Keratinocyte (primary cell): ENCODE measurements around the gene SUSD4. TPM values are rescaled to one million over a fixed set of nuclear protein-coding genes. Genes with fewer than 3 reads are reported as not detected.

ENCODE experiments used
- DNase-seq: peaks from one replicate; pipeline ENCODE4 v3.0.0-alpha.2; 2011; ENCODE audit warnings: low read depth, missing footprints, low spot score
- FAIRE-seq: peaks from 2 replicates; lab custom pipeline; 2011; peaks lifted over from hg19 to GRCh38; lab: Jason Lieb, UNC
- H2AFZ ChIP-seq: 2 replicates; pipeline ENCODE4 v1.6.0; 2012; ENCODE audit warnings: low read length, control low read depth, inconsistent platforms; ENCODE audit not compliant: control insufficient read depth
- H3K27ac ChIP-seq: 2 replicates; pipeline ENCODE4 v1.5.1; 2011; ENCODE audit warnings: low read length; ENCODE audit not compliant: control insufficient read depth, insufficient read depth
- H3K27me3 ChIP-seq: 3 replicates; pipeline ENCODE4 v1.6.0; 2011; ENCODE audit warnings: low read length; ENCODE audit not compliant: control insufficient read depth, insufficient read depth; ENCODE audit errors: extremely low read depth
- H3K36me3 ChIP-seq, 2 experiments: 2 replicates in 1 of 2; 3 replicates in 1 of 2; pipeline ENCODE4 v1.5.1; 2011; ENCODE audit warnings: low read length in 2 of 2, mild to moderate bottlenecking in 1 of 2; ENCODE audit not compliant: control insufficient read depth in 2 of 2, insufficient read depth in 2 of 2; ENCODE audit errors: extremely low read depth in 1 of 2
- H3K4me1 ChIP-seq: 3 replicates; pipeline ENCODE4 v1.5.1; 2011; ENCODE audit warnings: low read length; ENCODE audit not compliant: control insufficient read depth, insufficient read depth; ENCODE audit errors: extremely low read depth
- H3K4me2 ChIP-seq: 3 replicates; pipeline ENCODE4 v1.6.0; 2011; ENCODE audit warnings: low read depth, low read length; ENCODE audit not compliant: control insufficient read depth, insufficient read depth; ENCODE audit errors: extremely low read depth
- H3K4me3 ChIP-seq, 3 experiments: fragments of 200-600 bp in 1 of 3; sonication (generic) in 1 of 3; 2 replicates in 2 of 3; 3 replicates in 1 of 3; pipeline ENCODE4 v1.5.1; 2011 to 2016; ENCODE audit warnings: low read length in 3 of 3, mild to moderate bottlenecking in 3 of 3, control low read depth in 2 of 3, inconsistent platforms in 1 of 3, low read depth in 1 of 3, mixed read lengths in 1 of 3, mixed run types in 1 of 3, moderate library complexity in 1 of 3; ENCODE audit not compliant: control insufficient read depth in 2 of 3, insufficient read depth in 2 of 3; ENCODE audit errors: extremely low read depth in 1 of 3
- H3K79me2 ChIP-seq: 2 replicates; pipeline ENCODE4 v1.6.0; 2012; ENCODE audit warnings: low read length; ENCODE audit not compliant: control insufficient read depth, insufficient read depth
- H3K9ac ChIP-seq: 3 replicates; pipeline ENCODE4 v1.6.0; 2011; ENCODE audit warnings: low read length; ENCODE audit not compliant: control insufficient read depth, insufficient read depth; ENCODE audit errors: extremely low read depth
- H3K9me1 ChIP-seq: 3 replicates; pipeline ENCODE4 v1.6.0; 2011; ENCODE audit warnings: low read length; ENCODE audit not compliant: control insufficient read depth, insufficient read depth; ENCODE audit errors: extremely low read depth
- H3K9me3 ChIP-seq: 2 replicates; pipeline ENCODE4 v1.5.1; 2012; ENCODE audit warnings: low read depth, low read length; ENCODE audit not compliant: control insufficient read depth
- H4K20me1 ChIP-seq: 3 replicates; pipeline ENCODE4 v1.6.0; 2011; ENCODE audit warnings: low read length; ENCODE audit not compliant: control insufficient read depth, insufficient read depth; ENCODE audit errors: extremely low read depth
- EZH2 ChIP-seq: IDR thresholded peaks from one replicate; pipeline ENCODE4 v1.6.1; 2012; ENCODE audit warnings: inconsistent platforms, mild to moderate bottlenecking, low read length, moderate library complexity
- dilution Hi-C: fragments of 300-500 bp; cut with MboI; formaldehyde crosslinking; loops from one replicate; pipeline ENCODE4 v1.7.0; 2020; ENCODE audit warnings: low sequenced_read_pairs; ENCODE audit not compliant: extremely low pct_ligation_motif_present
- polyA plus RNA-seq, 5 experiments: library from polyadenylated mRNA; depleted of rRNA in 3 of 5; stranded (reverse) in 3 of 5; stranded (forward) in 1 of 5; unstranded in 1 of 5; fragments of >200 nt; gene quantifications; 1 replicate in 1 of 5; 2 replicates in 3 of 5; 3 replicates in 1 of 5; pipeline versions ENCODE4 v1.2.1 to v1.2.3, GENCODE V29; 2011 to 2012; ENCODE audit warnings: missing spikeins in 2 of 5, low read depth in 1 of 5, low replicate concordance in 1 of 5
- TF ChIP-seq, protein P1 (sequence below), 3 experiments: IDR thresholded peaks in 1 of 3; conservative IDR thresholded peaks in 1 of 3; optimal IDR thresholded peaks in 1 of 3; 2 replicates in 2 of 3; 3 replicates in 1 of 3; pipeline versions ENCODE3 to v1.5.1; 2011; ENCODE audit warnings: low read length in 3 of 3, mild to moderate bottlenecking in 3 of 3, moderate library complexity in 2 of 3, control low read depth in 1 of 3, inconsistent platforms in 1 of 3; ENCODE audit not compliant: insufficient read depth in 2 of 3; ENCODE audit errors: extremely low read depth in 1 of 3

Gene SUSD4
- polyA plus RNA-seq, 1 donor (not counting 4 experiments of a cell fraction or from before 2014, with no cell fraction given) = 1.6 TPM

DNA sequence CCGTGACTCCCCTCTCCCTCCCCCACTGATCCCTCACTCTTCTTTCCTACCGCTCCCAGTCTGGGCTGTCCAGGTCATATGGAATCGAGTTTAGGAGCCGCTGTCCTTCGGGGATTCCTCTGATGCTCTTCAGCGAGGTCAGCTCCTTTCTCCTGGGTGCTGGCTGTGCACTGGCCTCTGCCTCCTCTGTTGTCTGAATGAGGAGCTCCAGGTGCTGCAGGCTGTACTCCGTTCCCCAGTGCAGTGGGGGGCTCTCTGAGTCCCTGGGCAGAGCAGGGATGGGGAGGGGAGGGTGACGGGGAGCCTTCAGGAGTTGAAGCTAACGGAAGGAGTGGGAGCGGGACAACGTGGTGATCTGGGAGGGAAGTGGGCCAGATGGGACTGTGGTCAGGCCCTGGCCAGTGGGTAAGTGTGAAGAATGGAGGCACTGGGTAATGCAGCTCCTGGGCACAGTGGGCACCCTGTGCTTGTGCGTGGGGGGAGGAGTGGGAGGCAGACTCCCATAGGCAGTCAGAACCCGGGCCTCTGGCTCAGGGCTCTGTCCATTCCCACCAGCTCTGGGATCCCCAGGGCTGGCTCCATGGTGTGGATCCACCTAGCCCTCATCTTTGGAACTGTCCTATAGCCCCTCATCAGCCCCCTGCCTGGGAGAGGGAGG is 161.5 kb downstream of the SUSD4 start:
- H2AFZ ChIP-seq = no peak overlapping the region
- H3K36me3 ChIP-seq = no peaks in the 10 kb centered on the region
- no peak for DNase-seq
- no peaks in the 10 kb centered on the region for H4K20me1 ChIP-seq
- H3K4me1 ChIP-seq = peaks cover 5% of the 10 kb centered on the region
- H3K79me2 ChIP-seq = no peaks in the 10 kb centered on the region
- dilution Hi-C loops = no loop called here
- H3K4me2 ChIP-seq = no peak overlapping the region
- H3K9me1 ChIP-seq = no peaks in the 10 kb centered on the region
- peaks cover 5% of the 10 kb centered on the region for H3K27me3 ChIP-seq
- H3K4me3 ChIP-seq = no peak overlapping the region
- no peaks in the 10 kb centered on the region for H3K9me3 ChIP-seq
- H3K27ac ChIP-seq = no peak overlapping the region
- no peak for TF ChIP-seq EZH2
- TF ChIP-seq, protein P1, sequence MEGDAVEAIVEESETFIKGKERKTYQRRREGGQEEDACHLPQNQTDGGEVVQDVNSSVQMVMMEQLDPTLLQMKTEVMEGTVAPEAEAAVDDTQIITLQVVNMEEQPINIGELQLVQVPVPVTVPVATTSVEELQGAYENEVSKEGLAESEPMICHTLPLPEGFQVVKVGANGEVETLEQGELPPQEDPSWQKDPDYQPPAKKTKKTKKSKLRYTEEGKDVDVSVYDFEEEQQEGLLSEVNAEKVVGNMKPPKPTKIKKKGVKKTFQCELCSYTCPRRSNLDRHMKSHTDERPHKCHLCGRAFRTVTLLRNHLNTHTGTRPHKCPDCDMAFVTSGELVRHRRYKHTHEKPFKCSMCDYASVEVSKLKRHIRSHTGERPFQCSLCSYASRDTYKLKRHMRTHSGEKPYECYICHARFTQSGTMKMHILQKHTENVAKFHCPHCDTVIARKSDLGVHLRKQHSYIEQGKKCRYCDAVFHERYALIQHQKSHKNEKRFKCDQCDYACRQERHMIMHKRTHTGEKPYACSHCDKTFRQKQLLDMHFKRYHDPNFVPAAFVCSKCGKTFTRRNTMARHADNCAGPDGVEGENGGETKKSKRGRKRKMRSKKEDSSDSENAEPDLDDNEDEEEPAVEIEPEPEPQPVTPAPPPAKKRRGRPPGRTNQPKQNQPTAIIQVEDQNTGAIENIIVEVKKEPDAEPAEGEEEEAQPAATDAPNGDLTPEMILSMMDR (optimal IDR thresholded peaks at IDR 0.05 in 1 of 3, IDR thresholded peaks at IDR 0.05 in 1 of 3, conservative IDR thresholded peaks at IDR 0.05 in 1 of 3; ENCODE audit: extremely low read depth in 1 of 3, insufficient read depth in 2 of 3, low read length in 3 of 3) = no peak
- no peak overlapping the region for H3K9ac ChIP-seq
- no peak for FAIRE-seq

DNA sequence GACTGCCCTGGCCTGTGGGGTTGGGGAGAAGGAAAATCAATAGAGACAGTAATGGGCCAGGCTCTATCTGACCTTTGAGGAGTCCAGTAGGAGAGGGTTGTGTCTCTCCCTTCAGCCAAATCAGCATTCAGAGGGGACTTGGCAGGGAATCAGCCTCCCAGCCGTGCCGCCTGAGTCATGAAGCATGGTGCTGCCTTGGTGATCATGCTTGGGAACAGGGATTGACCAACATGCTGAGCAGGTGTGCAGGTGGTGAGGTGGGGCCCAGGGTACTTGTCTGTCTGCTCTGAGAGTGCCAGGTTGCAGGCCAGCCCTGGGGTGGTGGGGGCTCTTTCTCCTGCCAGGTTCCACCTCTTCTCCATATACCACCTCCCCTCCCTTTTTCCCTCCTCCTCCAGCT is 162.0 kb downstream of the SUSD4 start:
- DNase-seq (no peak), FAIRE-seq (no peak)
- TF ChIP-seq, protein P1 (optimal IDR thresholded peaks at IDR 0.05 in 1 of 3, IDR thresholded peaks at IDR 0.05 in 1 of 3, conservative IDR thresholded peaks at IDR 0.05 in 1 of 3; ENCODE audit: extremely low read depth in 1 of 3, insufficient read depth in 2 of 3, low read length in 3 of 3) = no peak
- no peak for TF ChIP-seq EZH2

More for the DNA sequence above, 162.0 kb downstream of the SUSD4 start:
- H3K9me1 ChIP-seq = no peaks in the 10 kb centered on the region
- no peak overlapping the region for H3K4me2 ChIP-seq
- H3K27me3 ChIP-seq = peaks cover 5% of the 10 kb centered on the region
- peaks cover 5% of the 10 kb centered on the region for H3K4me1 ChIP-seq
- no peaks in the 10 kb centered on the region for H4K20me1 ChIP-seq
- H3K9ac ChIP-seq = no peak overlapping the region
- dilution Hi-C loops = no loop called here
- H3K36me3 ChIP-seq = no peaks in the 10 kb centered on the region
- no peaks in the 10 kb centered on the region for H3K79me2 ChIP-seq
- H2AFZ ChIP-seq = no peak overlapping the region
- no peaks in the 10 kb centered on the region for H3K9me3 ChIP-seq
- H3K4me3 ChIP-seq = no peak overlapping the region
- no peak overlapping the region for H3K27ac ChIP-seq
